GM10847 (cell line): ENCODE measurements around the gene OSBPL5.

Source experiments
- POLR2A ChIP-seq: IDR thresholded peaks from 2 replicates; pipeline ENCODE4 v1.6.1; 2011; ENCODE audit not compliant: insufficient read length; ENCODE audit errors: extremely low read depth

OSBPL5 gene

GRCh38 chr11:3175194-3175593, 10.1 kb upstream of the OSBPL5 start:
- TF ChIP-seq POLR2A: no peak

- TF ChIP-seq POLR2A: no peak
Measured at GRCh38 chr11:3174387-3174786, 9.3 kb upstream of the OSBPL5 start.

- TF ChIP-seq POLR2A: no peak
Measured at GRCh38 chr11:3173795-3174194, 8.7 kb upstream of the OSBPL5 start.

- TF ChIP-seq POLR2A: no peak
Measured at GRCh38 chr11:3171931-3172560, 6.9 kb upstream of the OSBPL5 start.

- no peak for TF ChIP-seq POLR2A
Measured at GRCh38 chr11:3170756-3171650, 5.9 kb upstream of the OSBPL5 start.

- TF ChIP-seq POLR2A: no peak
Measured at GRCh38 chr11:3170044-3170755, 5.1 kb upstream of the OSBPL5 start.

- no peak for TF ChIP-seq POLR2A
Measured at GRCh38 chr11:3169255-3170043, 4.3 kb upstream of the OSBPL5 start.

- TF ChIP-seq POLR2A: no peak
Measured at GRCh38 chr11:3167143-3168119, 2.3 kb upstream of the OSBPL5 start.

- no peak for TF ChIP-seq POLR2A
Measured at GRCh38 chr11:3166268-3167142, 1.4 kb upstream of the OSBPL5 start.

- TF ChIP-seq POLR2A: no peak
Measured at GRCh38 chr11:3165916-3166267, 782 bp upstream of the OSBPL5 start.

- no peak for TF ChIP-seq POLR2A
Measured at GRCh38 chr11:3164552-3165151, 458 bp downstream of the OSBPL5 start.

GRCh38 chr11:3164138-3164551, 965 bp downstream of the OSBPL5 start:
- TF ChIP-seq POLR2A: no peak
